ENCODE measurements around the gene FSTL5. TPM values are rescaled to one million over a fixed set of nuclear protein-coding genes. Genes with fewer than 3 reads are reported as not detected.

Gene FSTL5
- total and polyA plus RNA-seq, 9 of the 15 experiments (the other 6 are each of a cell fraction or from before 2014, with no cell fraction given), result 0.09 to 3.1 (median 0.50) TPM; not detected in 1

- Histone ChIP-seq H2AFZ (ENCODE audit: low read depth, low read length) (no peak overlapping the region), H3K27me3 (ENCODE audit: control insufficient read depth in 2 of 2, insufficient read depth in 2 of 2, low read length in 2 of 2) (no peaks in the 10 kb centered on the region), H3K79me2 (ENCODE audit: control insufficient read depth, insufficient read depth, low read length) (no peaks in the 10 kb centered on the region), H3K36me3 (ENCODE audit: control insufficient read depth, insufficient read depth, low read length) (no peaks in the 10 kb centered on the region), H3K27ac (ENCODE audit: extremely low read depth, low read depth, low read length) (no peak overlapping the region), H3K4me1 (replicated peaks in 1 of 2; ENCODE audit: control insufficient read depth in 2 of 2, insufficient read depth in 2 of 2, low read length in 2 of 2) (no peaks in the 10 kb centered on the region), H3K9me3 (replicated peaks; ENCODE audit: control insufficient read depth, insufficient read depth, low read depth, low read length) (no peaks in the 10 kb centered on the region), H3K9me1 (ENCODE audit: control insufficient read depth, insufficient read depth, low read length) (no peaks in the 10 kb centered on the region), H3K4me3 (no peak overlapping the region), H3K4me2 (ENCODE audit: insufficient read depth, low read length) (no peak overlapping the region), H3K9ac (ENCODE audit: insufficient read depth in 1 of 2, low read depth in 2 of 2, low read length in 2 of 2) (no peak overlapping the region), H4K20me1 (replicated peaks; ENCODE audit: control insufficient read depth, insufficient read depth, low read length) (no peaks in the 10 kb centered on the region)
- TF ChIP-seq GTF2F1 (IDR thresholded peaks at IDR 0.05; ENCODE audit: low read depth, low read length) (no peak), MTA3 (IDR thresholded peaks at IDR 0.05; ENCODE audit: borderline replicate concordance) (no peak), ZNF717 (CRISPR knock-in tag; IDR thresholded peaks at IDR 0.05) (no peak), THAP7 (CRISPR knock-in tag; IDR thresholded peaks at IDR 0.05) (no peak), ARID2 (IDR thresholded peaks at IDR 0.05) (no peak), BCOR (IDR thresholded peaks at IDR 0.05) (no peak), ZNF444 (CRISPR knock-in tag; IDR thresholded peaks at IDR 0.05) (no peak), FOXJ2 (tag; IDR thresholded peaks at IDR 0.05) (no peak), SRF (CRISPR knock-in tag; IDR thresholded peaks at IDR 0.05) (no peak), BDP1 (IDR thresholded peaks at IDR 0.05; ENCODE audit: insufficient read depth, insufficient read length) (no peak), ZNF589 (CRISPR knock-in tag; IDR thresholded peaks at IDR 0.05; ENCODE audit: low read depth) (no peak)
- TF ChIP-seq, protein P1, sequence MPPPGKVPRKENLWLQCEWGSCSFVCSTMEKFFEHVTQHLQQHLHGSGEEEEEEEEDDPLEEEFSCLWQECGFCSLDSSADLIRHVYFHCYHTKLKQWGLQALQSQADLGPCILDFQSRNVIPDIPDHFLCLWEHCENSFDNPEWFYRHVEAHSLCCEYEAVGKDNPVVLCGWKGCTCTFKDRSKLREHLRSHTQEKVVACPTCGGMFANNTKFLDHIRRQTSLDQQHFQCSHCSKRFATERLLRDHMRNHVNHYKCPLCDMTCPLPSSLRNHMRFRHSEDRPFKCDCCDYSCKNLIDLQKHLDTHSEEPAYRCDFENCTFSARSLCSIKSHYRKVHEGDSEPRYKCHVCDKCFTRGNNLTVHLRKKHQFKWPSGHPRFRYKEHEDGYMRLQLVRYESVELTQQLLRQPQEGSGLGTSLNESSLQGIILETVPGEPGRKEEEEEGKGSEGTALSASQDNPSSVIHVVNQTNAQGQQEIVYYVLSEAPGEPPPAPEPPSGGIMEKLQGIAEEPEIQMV (tag; conservative IDR thresholded peaks at IDR 0.05; ENCODE audit: low read depth), result no peak
- TF ChIP-seq, protein P2, sequence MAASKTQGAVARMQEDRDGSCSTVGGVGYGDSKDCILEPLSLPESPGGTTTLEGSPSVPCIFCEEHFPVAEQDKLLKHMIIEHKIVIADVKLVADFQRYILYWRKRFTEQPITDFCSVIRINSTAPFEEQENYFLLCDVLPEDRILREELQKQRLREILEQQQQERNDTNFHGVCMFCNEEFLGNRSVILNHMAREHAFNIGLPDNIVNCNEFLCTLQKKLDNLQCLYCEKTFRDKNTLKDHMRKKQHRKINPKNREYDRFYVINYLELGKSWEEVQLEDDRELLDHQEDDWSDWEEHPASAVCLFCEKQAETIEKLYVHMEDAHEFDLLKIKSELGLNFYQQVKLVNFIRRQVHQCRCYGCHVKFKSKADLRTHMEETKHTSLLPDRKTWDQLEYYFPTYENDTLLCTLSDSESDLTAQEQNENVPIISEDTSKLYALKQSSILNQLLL (CRISPR knock-in tag; IDR thresholded peaks at IDR 0.05; ENCODE audit: borderline replicate concordance), result no peak
- DNase-seq (ENCODE audit: extremely low read depth in 1 of 4, low spot score in 3 of 4) (no peak), FAIRE-seq (no peak), ATAC-seq (no peak)
- ChIA-PET CTCF (ENCODE audit: low intra/inter-chr PET ratio) (no interaction called here), POLR2A (no interaction called here)
- in situ Hi-C loops (cut with MboI), result no loop called here
- intact Hi-C loops (cut with micrococcal nuclease), result no loop called here
- WGBS (ENCODE audit: insufficient coverage, low coverage, missing lambda C conversion rate), result no CpG with 5 or more reads among the region's 1 CpG
- BruUV-seq (replicated peaks), result no TSS peak
These were observed 720.9 kb downstream of the FSTL5 start for GRCh38 chr4:161442921-161443320.
